Osteocyte (in vitro differentiated cells): ENCODE measurements around the gene STIP1. TPM values are rescaled to one million over a fixed set of nuclear protein-coding genes. Genes with fewer than 3 reads are reported as not detected.

Source experiments
- DNase-seq: peaks from one replicate; pipeline ENCODE4 v3.0.0; 2021; ENCODE audit warnings: mixed read lengths; ENCODE audit not compliant: unreplicated experiment; ENCODE audit errors: extremely low spot score
- H3K27ac Mint-ChIP-seq: one replicate; pipeline ENCODE4 v1.8.0; 2021; ENCODE audit warnings: mild to moderate bottlenecking, mixed read lengths; ENCODE audit not compliant: unreplicated experiment
- H3K27me3 Mint-ChIP-seq: one replicate; pipeline ENCODE4 v1.8.0; 2021; ENCODE audit warnings: mixed read lengths; ENCODE audit not compliant: unreplicated experiment
- H3K36me3 Mint-ChIP-seq: one replicate; pipeline ENCODE4 v1.8.0; 2021; ENCODE audit warnings: mixed read lengths; ENCODE audit not compliant: unreplicated experiment
- H3K4me1 Mint-ChIP-seq: one replicate; pipeline ENCODE4 v1.8.0; 2021; ENCODE audit warnings: mixed read lengths; ENCODE audit not compliant: unreplicated experiment
- H3K4me3 Mint-ChIP-seq: one replicate; pipeline ENCODE4 v1.8.0; 2021; ENCODE audit warnings: mild to moderate bottlenecking, moderate library complexity, mixed read lengths; ENCODE audit not compliant: unreplicated experiment
- H3K9me3 Mint-ChIP-seq: one replicate; pipeline ENCODE4 v1.8.0; 2021; ENCODE audit warnings: mixed read lengths; ENCODE audit not compliant: unreplicated experiment
- CTCF ChIP-seq: fragments of 200-600 bp; sonication (generic); IDR thresholded peaks from 2 replicates; pipeline ENCODE4 v1.5.0; 2021; ENCODE audit warnings: antibody characterized with exemption, mild to moderate bottlenecking, moderate library complexity
- long read RNA-seq: library from polyadenylated mRNA; unstranded; transcript quantifications from one replicate; pipeline ENCODE4 v2.0.0, GENCODE V29; 2021
- total RNA-seq: library from RNA; stranded (reverse); gene quantifications from 2 replicates; pipeline ENCODE4 v1.2.1, GENCODE V29; 2021

The STIP1 gene
- 109 and 115 TPM in 2 replicates for total RNA-seq
- long read RNA-seq, transcript STIP1-201 (14 exons, 2,196 nt): major isoform, 693 of 736 reads
- long read RNA-seq, partial matches to known transcripts: 22 of 736 reads
- long read RNA-seq, other reads (novel, unspliced or antisense): 21 of 736 reads

- peak; percentile 47 for TF ChIP-seq CTCF
- Mint-ChIP-seq H3K4me1 (peaks cover 35% of the 10 kb centered on the region), H3K27ac (peak within 1 kb of the TSS; percentile 99), H3K36me3 (peaks cover 3% of the 10 kb centered on the region), H3K4me3 (peak within 1 kb of the TSS; percentile 94), H3K9me3 (no peaks in the 10 kb centered on the region), H3K27me3 (no peaks in the 10 kb centered on the region)
- peak; percentile 100 for DNase-seq
Measured at GRCh38 chr11:64185693-64186491, at the start of gene STIP1. TSS of gene STIP1 (plus strand) at chr11:64186171. CDS start at chr11:64186262, 91 bp downstream.

DNA sequence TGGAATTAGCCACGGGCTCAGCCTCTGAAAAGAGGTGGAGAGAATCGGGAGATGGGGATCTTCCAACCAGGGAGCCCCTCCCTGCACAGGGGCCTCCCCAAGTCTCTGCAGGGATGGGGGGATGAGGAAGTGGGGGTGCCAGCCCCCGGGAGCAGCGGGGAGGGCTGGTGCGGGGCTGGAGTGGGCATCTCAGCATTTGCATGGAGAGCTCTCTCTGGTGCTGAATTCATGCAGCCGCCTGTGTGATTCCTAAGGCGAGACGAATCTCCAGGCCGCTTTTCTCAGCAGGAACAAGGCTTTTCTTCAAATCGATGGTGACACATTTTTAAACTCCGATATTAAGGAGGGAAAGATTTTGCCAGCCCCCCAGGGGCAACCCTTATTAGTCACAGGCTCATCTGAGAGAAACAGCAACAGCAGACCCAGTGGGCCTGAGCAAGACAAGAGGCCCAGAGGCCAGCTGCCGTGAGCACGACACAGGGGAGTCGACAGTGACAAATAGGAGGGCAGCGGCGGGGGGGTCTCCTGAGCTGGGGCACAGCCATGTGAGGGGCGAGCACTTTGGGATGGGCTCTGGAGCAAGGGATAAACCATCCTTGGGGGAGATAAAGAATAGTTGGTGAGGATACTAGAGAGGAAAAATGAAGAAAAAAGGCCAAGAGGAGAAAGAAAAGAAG lies 49.1 kb upstream of the STIP1 start:
- Mint-ChIP-seq H3K27ac (no peak overlapping the region), H3K4me3 (no peak overlapping the region), H3K4me1 (no peaks in the 10 kb centered on the region), H3K27me3 (no peaks in the 10 kb centered on the region), H3K36me3 (no peaks in the 10 kb centered on the region), H3K9me3 (no peaks in the 10 kb centered on the region)
- no peak for DNase-seq
- TF ChIP-seq CTCF: no peak

GRCh38 chr11:64138398-64138797 lies 47.6 kb upstream of the STIP1 start:
- DNase-seq: no peak
- no peak for TF ChIP-seq CTCF
- Mint-ChIP-seq H3K4me3 (no peak overlapping the region), H3K9me3 (no peaks in the 10 kb centered on the region), H3K36me3 (no peaks in the 10 kb centered on the region), H3K4me1 (no peaks in the 10 kb centered on the region), H3K27me3 (no peaks in the 10 kb centered on the region), H3K27ac (no peak overlapping the region)

DNA sequence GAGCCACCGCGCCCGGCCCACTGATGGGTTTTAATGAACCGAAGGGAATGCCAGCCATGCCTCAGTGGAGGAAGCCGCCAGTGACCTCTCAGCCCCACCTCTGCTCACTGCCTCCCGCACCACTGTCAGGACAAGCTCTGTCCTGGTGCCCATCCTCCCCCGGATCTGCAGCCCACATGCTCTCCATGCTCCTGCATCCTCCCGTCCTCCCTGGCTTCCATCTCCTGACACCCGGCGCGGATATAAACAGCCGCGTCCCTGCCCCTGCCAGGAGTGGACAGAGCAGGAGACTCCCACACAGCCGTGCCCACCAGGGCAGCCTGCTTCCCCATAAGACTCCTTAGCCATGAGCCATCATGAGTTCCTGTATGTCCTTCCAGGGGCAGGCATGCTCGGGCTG lies 46.9 kb upstream of the STIP1 start:
- TF ChIP-seq CTCF: no peak

DNA sequence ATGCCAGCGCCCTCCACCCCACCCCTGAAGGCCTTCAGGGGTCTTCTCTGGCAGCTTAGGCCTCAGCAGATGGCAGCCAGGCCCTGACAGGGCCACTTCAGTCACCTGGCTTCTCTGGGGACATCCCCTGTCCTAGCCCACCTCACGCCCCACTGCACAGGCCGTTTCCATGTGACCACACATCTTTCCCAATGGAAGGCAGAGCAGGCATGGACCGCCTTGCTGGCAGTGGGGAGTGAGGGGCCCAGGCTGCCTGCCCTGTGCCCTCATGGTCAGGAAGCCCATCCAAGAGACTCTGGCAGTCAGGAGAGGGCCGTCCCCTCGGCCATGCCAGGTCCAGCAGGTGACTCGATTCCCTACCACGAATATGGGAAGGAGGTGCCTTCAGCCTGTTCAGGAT lies 45.9 kb upstream of the STIP1 start:
- Mint-ChIP-seq H3K9me3 (no peaks in the 10 kb centered on the region), H3K27me3 (no peaks in the 10 kb centered on the region), H3K27ac (no peak overlapping the region), H3K36me3 (no peaks in the 10 kb centered on the region), H3K4me1 (no peaks in the 10 kb centered on the region), H3K4me3 (no peak overlapping the region)
- no peak for DNase-seq
- TF ChIP-seq CTCF: no peak

More for the DNA sequence above, 46.9 kb upstream of the STIP1 start:
- H3K27me3 Mint-ChIP-seq: no peaks in the 10 kb centered on the region
- no peak overlapping the region for H3K27ac Mint-ChIP-seq
- H3K4me3 Mint-ChIP-seq: no peak overlapping the region
- H3K4me1 Mint-ChIP-seq: no peaks in the 10 kb centered on the region
- no peak for DNase-seq
- no peaks in the 10 kb centered on the region for H3K36me3 Mint-ChIP-seq
- H3K9me3 Mint-ChIP-seq: no peaks in the 10 kb centered on the region
